Ovary (tissue), 3 donors: ENCODE results near the gene PRR23E.

Experiments used
- POLR2A ChIP-seq: fragments of 450-650 bp; IDR thresholded peaks from one replicate; pipeline ENCODE4 v1.6.1; 2017; ENCODE audit warnings: antibody characterized with exemption, mild to moderate bottlenecking, moderate library complexity
- TF ChIP-seq, protein P1 (sequence below), 3 donors: fragments of 450-650 bp in 2 of 3; fragments of 200-600 bp in 1 of 3; IDR thresholded peaks; one replicate each; pipeline versions ENCODE4 v1.5.1 to v1.8.0; 2016 to 2022; ENCODE audit warnings: antibody characterized with exemption in 3 of 3, mild to moderate bottlenecking in 1 of 3
- donor health status: DM: no; HTN: no; CAD: no.

- TF ChIP-seq, protein P1, sequence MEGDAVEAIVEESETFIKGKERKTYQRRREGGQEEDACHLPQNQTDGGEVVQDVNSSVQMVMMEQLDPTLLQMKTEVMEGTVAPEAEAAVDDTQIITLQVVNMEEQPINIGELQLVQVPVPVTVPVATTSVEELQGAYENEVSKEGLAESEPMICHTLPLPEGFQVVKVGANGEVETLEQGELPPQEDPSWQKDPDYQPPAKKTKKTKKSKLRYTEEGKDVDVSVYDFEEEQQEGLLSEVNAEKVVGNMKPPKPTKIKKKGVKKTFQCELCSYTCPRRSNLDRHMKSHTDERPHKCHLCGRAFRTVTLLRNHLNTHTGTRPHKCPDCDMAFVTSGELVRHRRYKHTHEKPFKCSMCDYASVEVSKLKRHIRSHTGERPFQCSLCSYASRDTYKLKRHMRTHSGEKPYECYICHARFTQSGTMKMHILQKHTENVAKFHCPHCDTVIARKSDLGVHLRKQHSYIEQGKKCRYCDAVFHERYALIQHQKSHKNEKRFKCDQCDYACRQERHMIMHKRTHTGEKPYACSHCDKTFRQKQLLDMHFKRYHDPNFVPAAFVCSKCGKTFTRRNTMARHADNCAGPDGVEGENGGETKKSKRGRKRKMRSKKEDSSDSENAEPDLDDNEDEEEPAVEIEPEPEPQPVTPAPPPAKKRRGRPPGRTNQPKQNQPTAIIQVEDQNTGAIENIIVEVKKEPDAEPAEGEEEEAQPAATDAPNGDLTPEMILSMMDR (IDR thresholded peaks at IDR 0.05), result no peak
- no peak for TF ChIP-seq POLR2A
These were observed 34.3 kb downstream of the PRR23E start for GRCh38 chr3:127226946-127227842.
